Prostate gland (tissue), 2 donors: Measurements from ENCODE around the gene TEAD3. TPM values are rescaled to one million over a fixed set of nuclear protein-coding genes. Genes with fewer than 3 reads are reported as not detected.
A peak's percentile ranks its signal among the peaks of the same experiment; 100 is the strongest.

Source experiments
- DNase-seq: peaks from one replicate; pipeline ENCODE4 v3.0.0-alpha.2; 2019; ENCODE audit warnings: low spot score
- H3K27ac ChIP-seq, 2 donors: fragments of 200-600 bp; sonication (generic); 2 replicates each; pipeline ENCODE4 v1.5.1; 2017 to 2019
- H3K27me3 ChIP-seq: fragments of 200-600 bp; sonication (generic); replicated peaks from 2 replicates; pipeline ENCODE4 v1.5.1; 2019; ENCODE audit not compliant: insufficient read depth
- H3K36me3 ChIP-seq, 2 donors: fragments of 200-600 bp; sonication (generic); 1 replicate in 1 of 2; 2 replicates in 1 of 2; pipeline versions ENCODE4 v1.5.1 to v1.8.1; 2017 to 2019
- H3K4me1 ChIP-seq: fragments of 200-600 bp; sonication (generic); replicated peaks from 2 replicates; pipeline ENCODE4 v1.5.1; 2019
- H3K4me3 ChIP-seq, 2 donors: fragments of 200-600 bp; sonication (generic); 2 replicates each; pipeline ENCODE4 v1.5.1; 2017 to 2019
- H3K9me3 ChIP-seq: fragments of 200-600 bp; sonication (generic); 2 replicates; pipeline ENCODE4 v1.5.1; 2017
- CTCF ChIP-seq, 4 experiments: fragments of 200-600 bp in 2 of 4; fragments of 450-650 bp in 2 of 4; sonication (generic) in 2 of 4; IDR thresholded peaks; 1 replicate in 3 of 4; 2 replicates in 1 of 4; pipeline ENCODE4 v1.5.1; 2016 to 2019; ENCODE audit warnings: antibody characterized with exemption in 4 of 4, mild to moderate bottlenecking in 2 of 4, moderate library complexity in 2 of 4
- POLR2A ChIP-seq: fragments of 450-650 bp; IDR thresholded peaks from one replicate; pipeline ENCODE4 v1.6.1; 2016; ENCODE audit warnings: antibody characterized with exemption, mild to moderate bottlenecking
- POLR2AphosphoS5 ChIP-seq: sonication (generic); formaldehyde crosslinking; IDR thresholded peaks from one replicate; pipeline ENCODE4 v1.6.1; 2017; ENCODE audit warnings: antibody characterized with exemption
- WGBS: methylation state at CpG from one replicate; pipeline ENCODE4 v1.1.5; 2018; 5-methylcytosine and 5-hydroxymethylcytosine counted together
- intact Hi-C: fragments of 100-400 bp; cut with DNase I; formaldehyde crosslinking; loops from one replicate; pipeline ENCODE4 v1.14.2; 2022
- total RNA-seq, 2 donors: library from RNA; depleted of rRNA; stranded (reverse); fragments of >200 nt; gene quantifications; one replicate each; pipeline ENCODE4 v1.1.0, GENCODE V29; 2016

TEAD3 gene
- total RNA-seq, 2 donors from 2014 or later: 34.1 to 41.1 TPM

GRCh38 chr6:35496036-35496840, 641 bp downstream of the TEAD3 start:
- DNase-seq: no peak

DNA sequence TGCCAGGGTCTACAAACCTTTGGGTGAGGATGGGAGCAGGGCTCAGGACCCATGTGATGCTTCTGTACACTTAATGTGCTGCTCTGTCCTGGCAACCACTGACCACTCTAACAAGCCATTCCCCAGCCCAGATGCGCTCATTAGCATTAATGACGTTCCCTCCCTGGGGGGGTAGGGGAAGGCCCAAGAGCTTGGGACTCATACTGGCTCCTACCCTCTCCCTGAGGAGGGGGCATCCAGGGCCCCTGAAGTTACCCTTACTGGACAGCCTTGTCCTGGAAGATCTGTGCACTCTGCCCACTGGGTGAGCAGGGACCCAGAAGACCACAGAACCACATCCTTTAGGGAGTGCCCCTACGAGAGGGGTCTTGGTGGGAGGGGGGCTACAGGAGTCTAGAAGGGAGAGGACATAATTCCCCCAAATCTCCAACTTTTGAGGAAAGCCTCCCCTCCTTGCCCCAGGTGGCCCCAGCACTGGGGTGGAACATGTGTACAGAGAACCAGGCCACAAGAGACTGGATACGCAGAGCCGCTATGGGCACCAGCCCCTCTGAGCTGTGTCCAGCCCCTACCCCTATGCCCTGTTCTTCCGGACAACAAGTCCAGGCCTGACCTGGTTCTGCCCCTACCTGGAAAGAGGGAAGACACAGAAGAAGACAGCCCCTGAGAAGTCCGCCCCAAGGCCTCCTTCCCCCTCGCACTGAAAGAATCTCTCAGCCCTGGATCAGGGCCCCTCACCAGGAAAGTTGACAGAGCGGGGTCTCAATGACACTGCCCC, 1.4 kb downstream of the TEAD3 start:
- H3K27ac ChIP-seq: peak overlapping the region; percentile 95 to 98
- H3K4me3 ChIP-seq: peak overlapping the region; percentile 89 to 97
- TF ChIP-seq POLR2AphosphoS5 (peak; percentile 20), CTCF (IDR thresholded peaks at IDR 0.05) (no peak), POLR2A (peak; percentile 18)
- WGBS: 21% methylated on average over 9 of the region's 9 CpGs
- no peaks in the 10 kb centered on the region for H3K27me3 ChIP-seq
- intact Hi-C loops: loop anchor here (2.0 kb wide), 1 partner anchor 27 kb away; the partner anchor contains the start of gene RPL10A
- H3K36me3 ChIP-seq: no peaks in the 10 kb centered on the region
- H3K4me1 ChIP-seq: peaks cover 39% of the 10 kb centered on the region
- H3K9me3 ChIP-seq: no peaks in the 10 kb centered on the region
- DNase-seq: no peak

More at GRCh38 chr6:35496036-35496840, 641 bp downstream of the TEAD3 start:
- Histone ChIP-seq H3K4me1 (peaks cover 35% of the 10 kb centered on the region), H3K36me3 (no peaks in the 10 kb centered on the region), H3K9me3 (no peaks in the 10 kb centered on the region), H3K27me3 (no peaks in the 10 kb centered on the region), H3K4me3 (peak overlapping the region; percentile 89 to 97), H3K27ac (peak overlapping the region; percentile 95 to 98)
- 7% methylated on average over 52 of the region's 63 CpGs for WGBS
- TF ChIP-seq POLR2A (peak; percentile 23), CTCF (IDR thresholded peaks at IDR 0.05) (peak in 1 of 4 experiments; percentile 12), POLR2AphosphoS5 (no peak)
- intact Hi-C loops: loop anchor here (2.0 kb wide), 1 partner anchor 27 kb away; the partner anchor contains the start of gene RPL10A

DNA sequence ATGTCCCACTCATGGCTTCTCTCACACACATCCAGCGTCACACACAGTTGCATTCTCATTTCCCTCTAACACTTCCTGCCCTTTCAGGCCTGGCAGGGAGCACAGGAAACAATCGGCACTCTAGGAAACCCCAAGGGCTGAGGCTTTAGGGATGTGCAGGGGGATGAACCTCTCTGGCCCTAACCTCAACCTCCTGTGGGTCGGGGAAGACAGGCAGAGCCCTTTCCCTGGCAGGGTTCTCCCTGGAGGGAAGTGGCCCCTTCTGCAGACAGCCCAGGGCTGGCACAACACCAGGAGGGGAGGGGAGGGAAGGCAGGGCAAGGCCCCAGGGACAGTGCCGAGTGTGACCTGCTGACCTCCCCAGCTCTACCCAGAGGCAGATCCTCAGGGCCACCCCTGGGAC, 2.7 kb downstream of the TEAD3 start:
- H3K9me3 ChIP-seq: no peaks in the 10 kb centered on the region
- TF ChIP-seq POLR2A (no peak), CTCF (IDR thresholded peaks at IDR 0.05) (no peak), POLR2AphosphoS5 (no peak)
- H3K4me3 ChIP-seq: peak overlapping the region in 1 of 2 donors; percentile 3
- H3K27me3 ChIP-seq: no peaks in the 10 kb centered on the region
- H3K27ac ChIP-seq: peak overlapping the region; percentile 95 to 98
- H3K4me1 ChIP-seq: peaks cover 45% of the 10 kb centered on the region
- no peak for DNase-seq
- 11% methylated on average over 4 of the region's 4 CpGs for WGBS
- intact Hi-C loops: no loop called here
- no peaks in the 10 kb centered on the region for H3K36me3 ChIP-seq

DNA sequence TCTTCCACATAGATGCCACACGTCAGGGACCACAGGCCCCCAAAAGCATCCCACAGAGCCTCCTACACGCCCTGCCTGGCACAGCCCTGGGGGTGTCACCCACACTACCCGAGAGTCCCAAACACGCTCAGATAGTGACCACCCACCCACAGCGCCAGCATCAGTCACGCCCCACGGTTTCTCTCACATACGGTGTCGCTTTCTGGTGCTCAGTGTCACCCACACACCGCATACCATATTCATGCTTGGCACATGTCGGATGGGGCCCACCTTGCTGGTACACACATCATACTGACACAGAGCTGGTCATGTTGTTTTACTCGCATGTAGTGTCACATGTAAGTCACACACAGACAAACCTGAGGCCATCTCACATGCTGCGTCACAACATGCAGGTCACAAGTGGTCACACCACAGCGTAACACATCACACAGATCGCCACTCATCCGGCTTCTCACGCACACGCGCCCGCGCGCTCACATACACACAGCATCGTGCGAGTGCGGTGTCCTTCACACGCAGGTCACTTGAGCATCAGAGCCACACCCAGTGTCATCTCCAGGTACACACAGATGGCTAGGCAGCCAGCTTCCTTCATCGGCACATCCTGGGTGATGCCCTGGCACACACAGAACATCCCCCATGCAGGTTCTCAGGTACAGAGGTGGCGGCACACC, 3.4 kb downstream of the TEAD3 start:
- Histone ChIP-seq H3K27ac (peak overlapping the region; percentile 95 to 98), H3K9me3 (no peaks in the 10 kb centered on the region), H3K36me3 (no peaks in the 10 kb centered on the region), H3K4me1 (peaks cover 45% of the 10 kb centered on the region), H3K27me3 (no peaks in the 10 kb centered on the region), H3K4me3 (no peak overlapping the region)
- intact Hi-C loops: no loop called here
- WGBS: 74% methylated on average over 28 of the region's 28 CpGs
- TF ChIP-seq POLR2A (no peak), CTCF (IDR thresholded peaks at IDR 0.05) (no peak), POLR2AphosphoS5 (no peak)
- DNase-seq: no peak
